ENCODE data around the gene ALDH3B2. TPM values are rescaled to one million over a fixed set of nuclear protein-coding genes. Genes with fewer than 3 reads are reported as not detected.

The ALDH3B2 gene
- total RNA-seq, 1 donor from 2014 or later, result 3.1 TPM

DNA sequence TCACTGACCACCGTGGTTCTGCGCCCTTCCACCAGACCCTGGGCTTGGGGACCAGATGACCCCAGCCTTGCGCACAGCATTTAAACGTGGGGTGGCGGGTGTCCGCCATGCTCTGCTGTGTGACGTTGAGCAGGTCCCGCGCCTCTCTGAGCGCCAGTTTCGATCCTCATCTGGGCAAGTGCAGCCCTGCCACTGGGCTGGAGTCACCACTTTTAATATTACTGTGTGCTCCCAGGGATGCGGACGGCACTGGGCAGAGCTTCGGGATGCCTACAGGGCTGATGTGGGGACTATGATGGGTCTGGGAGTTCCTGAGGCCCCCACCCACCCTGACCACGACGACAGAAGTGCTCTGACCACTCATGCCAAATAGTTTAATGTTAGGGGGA is 43.5 kb downstream of the ALDH3B2 start:
- TF ChIP-seq, protein P1, sequence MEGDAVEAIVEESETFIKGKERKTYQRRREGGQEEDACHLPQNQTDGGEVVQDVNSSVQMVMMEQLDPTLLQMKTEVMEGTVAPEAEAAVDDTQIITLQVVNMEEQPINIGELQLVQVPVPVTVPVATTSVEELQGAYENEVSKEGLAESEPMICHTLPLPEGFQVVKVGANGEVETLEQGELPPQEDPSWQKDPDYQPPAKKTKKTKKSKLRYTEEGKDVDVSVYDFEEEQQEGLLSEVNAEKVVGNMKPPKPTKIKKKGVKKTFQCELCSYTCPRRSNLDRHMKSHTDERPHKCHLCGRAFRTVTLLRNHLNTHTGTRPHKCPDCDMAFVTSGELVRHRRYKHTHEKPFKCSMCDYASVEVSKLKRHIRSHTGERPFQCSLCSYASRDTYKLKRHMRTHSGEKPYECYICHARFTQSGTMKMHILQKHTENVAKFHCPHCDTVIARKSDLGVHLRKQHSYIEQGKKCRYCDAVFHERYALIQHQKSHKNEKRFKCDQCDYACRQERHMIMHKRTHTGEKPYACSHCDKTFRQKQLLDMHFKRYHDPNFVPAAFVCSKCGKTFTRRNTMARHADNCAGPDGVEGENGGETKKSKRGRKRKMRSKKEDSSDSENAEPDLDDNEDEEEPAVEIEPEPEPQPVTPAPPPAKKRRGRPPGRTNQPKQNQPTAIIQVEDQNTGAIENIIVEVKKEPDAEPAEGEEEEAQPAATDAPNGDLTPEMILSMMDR (IDR thresholded peaks at IDR 0.05; ENCODE audit: unreplicated experiment), result peak; percentile 30
- Mint-ChIP-seq H3K36me3 (peaks cover 12% of the 10 kb centered on the region), H3K27me3 (ENCODE audit: low read depth) (no peaks in the 10 kb centered on the region), H3K4me3 (peak overlapping the region; percentile 80), H3K9me3 (no peaks in the 10 kb centered on the region), H3K27ac (peak overlapping the region; percentile 85), H3K4me1 (peaks cover 8% of the 10 kb centered on the region)
- DNase-seq (ENCODE audit: low spot score in 2 of 2, unreplicated experiment in 2 of 2), result no peak

DNA sequence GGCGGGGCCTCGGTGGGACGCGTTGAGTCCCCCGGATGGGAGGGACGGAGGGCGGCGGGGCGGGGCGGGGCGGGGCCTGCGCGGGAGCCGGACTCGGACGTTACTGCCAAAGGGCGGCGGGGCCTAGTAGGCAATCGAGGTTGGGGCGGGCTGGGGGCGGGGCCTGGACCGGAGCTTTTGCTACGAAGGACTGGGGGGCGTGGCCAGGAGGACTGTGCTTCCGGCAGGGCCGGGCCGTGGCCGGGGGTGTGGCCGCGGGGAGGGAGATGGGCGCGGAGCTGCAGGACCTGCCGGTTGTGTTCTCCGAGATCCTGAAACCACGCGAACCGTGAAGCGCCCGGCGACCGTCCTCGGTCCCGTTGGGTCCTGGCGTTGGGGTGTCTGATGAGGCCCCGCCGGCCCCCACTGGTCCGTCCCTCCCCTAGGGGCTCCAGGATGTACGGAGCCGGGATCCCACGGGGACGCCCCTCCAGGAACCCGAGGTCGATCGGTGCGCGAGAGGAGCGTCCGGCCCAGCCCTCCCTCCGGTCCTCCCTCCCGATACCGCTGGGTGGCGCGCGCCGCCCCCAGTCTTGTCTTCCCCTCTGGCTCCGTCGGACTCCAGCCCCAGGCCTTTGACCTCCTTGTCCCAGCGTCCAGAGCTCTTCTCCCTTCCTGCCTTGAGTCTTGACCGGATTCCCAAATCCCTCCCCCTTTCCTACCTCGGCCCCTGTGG is 44.0 kb downstream of the ALDH3B2 start:
- peak overlapping the region; percentile 80 for H3K4me3 Mint-ChIP-seq
- TF ChIP-seq, protein P1 (IDR thresholded peaks at IDR 0.05; ENCODE audit: unreplicated experiment), result peak; percentile 81
- no peaks in the 10 kb centered on the region for H3K9me3 Mint-ChIP-seq
- no peaks in the 10 kb centered on the region for H3K27me3 Mint-ChIP-seq (ENCODE audit: low read depth)
- H3K27ac Mint-ChIP-seq, result peak overlapping the region; percentile 85
- peaks cover 12% of the 10 kb centered on the region for H3K36me3 Mint-ChIP-seq
- H3K4me1 Mint-ChIP-seq, result peaks cover 8% of the 10 kb centered on the region
- DNase-seq (ENCODE audit: low spot score in 2 of 2, unreplicated experiment in 2 of 2), result peak; percentile 97 to 99

DNA sequence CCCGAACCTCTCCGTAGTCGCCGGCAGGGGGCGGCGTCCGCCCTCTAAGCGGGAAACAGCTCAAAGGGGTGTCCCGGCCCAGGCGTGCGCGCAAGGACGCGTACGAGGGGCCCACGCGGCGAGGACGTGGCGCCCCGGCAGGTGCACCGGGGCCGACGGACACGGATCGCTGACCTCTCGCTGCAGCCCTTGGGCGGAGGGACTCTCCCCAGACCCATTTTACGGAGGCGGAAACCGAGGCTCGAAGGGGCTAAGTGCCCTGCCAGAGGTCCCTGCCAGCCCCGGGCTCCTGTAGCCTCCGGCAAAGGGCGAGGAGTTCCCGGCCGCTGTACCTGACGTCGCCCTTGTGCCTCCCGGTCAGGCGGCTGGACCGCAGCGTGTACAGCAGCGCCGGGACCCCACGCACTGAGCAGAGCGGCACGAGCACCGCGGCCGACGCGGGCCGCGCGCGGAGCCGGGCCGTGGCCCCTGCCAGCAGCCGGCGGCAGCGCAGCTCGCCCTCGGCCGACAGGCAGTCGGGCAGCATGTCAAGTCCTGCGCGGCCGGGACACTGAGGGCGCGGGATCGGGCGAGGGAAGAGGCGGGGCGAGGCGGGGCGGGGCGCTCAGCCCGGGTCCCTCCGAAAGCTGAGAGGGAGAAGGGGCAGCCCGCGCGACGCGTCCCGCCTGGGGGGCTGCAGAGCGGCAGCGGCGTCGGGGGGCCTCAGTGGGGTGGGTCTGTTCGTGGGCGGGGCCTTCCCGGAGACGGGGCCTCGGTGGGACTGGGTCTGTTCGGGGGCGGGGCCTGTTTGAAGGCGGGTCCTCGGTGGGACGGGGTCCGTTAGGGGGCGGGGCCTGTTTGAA is 44.8 kb downstream of the ALDH3B2 start, which contains the start of gene NUDT8:
Gene NUDT8 (minus strand): TSS at position 552 of the 842 bp plus-strand sequence. CDS start 26 bp downstream, at position 526.
- Mint-ChIP-seq H3K27ac (peak within 1 kb of the TSS; percentile 85), H3K4me3 (peak within 1 kb of the TSS; percentile 80), H3K4me1 (peaks cover 8% of the 10 kb centered on the region), H3K9me3 (no peaks in the 10 kb centered on the region), H3K36me3 (peaks cover 14% of the 10 kb centered on the region), H3K27me3 (ENCODE audit: low read depth) (no peaks in the 10 kb centered on the region)
- TF ChIP-seq, protein P1 (IDR thresholded peaks at IDR 0.05; ENCODE audit: unreplicated experiment), result peak; percentile 97
- peak; percentile 68 to 98 for DNase-seq (ENCODE audit: low spot score in 2 of 2, unreplicated experiment in 2 of 2)

DNA sequence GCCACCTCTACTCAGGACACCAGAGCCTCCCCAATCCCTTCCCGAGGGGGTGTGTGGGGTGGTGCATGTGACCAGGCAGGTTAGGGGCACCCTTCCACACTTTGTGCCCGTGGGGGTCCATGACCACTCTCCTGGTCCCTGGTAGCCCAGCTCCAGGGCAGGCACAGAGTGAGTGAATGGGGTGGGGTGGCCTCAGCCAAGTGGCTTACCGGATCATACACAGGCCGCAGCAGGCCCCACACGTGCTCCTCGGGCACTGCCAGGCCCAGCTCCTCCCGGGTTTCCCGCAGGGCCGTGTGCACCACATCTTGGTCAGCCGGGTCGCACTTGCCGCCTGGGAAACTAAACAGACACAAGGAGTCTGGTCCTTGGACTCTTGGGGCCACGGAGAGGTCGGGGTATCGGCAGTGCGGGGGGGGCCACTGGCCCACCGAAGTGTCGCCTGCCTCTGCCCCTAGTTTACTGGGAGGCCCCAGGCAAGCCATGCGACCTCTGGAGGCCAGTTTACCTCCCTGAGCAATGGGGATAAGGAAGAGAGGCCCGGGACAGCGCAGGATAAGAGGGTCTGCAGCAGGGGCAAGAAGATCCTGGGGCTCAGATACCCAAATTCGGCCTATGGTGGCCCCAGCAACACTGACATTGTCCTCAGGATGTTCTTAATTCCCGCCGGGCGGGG is 45.6 kb downstream of the ALDH3B2 start:
- H3K27me3 Mint-ChIP-seq (ENCODE audit: low read depth), result no peaks in the 10 kb centered on the region
- no peak overlapping the region for H3K27ac Mint-ChIP-seq
- TF ChIP-seq, protein P1 (IDR thresholded peaks at IDR 0.05; ENCODE audit: unreplicated experiment), result no peak

DNA sequence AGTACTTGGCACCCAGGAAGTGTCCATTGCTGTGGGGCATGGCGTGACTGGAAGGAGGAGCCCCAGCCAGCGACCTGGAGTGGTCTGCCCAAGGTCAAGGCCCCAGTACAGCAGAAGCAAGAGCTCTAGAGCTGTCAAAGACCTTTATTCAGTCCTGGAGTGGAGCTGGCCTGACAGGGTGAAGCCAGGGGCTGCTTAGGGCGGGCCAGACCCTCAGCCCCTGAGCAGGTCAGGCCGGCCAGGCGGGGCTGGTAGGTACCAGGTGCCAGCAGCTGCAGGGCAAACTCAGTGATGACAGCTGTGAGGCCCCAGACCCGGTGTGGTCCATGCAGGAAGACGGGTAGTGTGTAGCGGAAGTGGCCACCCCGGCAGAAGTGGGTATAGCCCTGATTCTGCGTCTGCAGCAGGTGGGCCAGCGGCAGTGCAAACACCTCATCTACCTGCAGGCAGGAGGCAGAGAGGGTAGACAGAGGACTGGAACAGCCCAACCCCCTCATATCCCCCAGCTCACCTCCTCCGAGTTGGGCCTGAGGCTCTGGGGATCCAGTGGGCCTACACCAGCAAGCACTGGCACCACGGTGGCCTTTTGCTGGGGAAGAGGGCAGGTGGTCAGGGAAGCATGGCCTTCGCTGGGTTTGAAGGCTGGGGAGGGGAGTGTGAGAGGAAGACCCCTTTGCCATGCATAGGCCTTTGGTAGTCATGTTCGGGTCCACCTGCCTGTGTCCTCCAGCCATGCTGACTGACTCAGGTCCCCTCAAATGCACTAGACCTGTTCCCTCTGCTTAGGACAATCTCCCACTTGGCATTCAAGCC is 46.4 kb downstream of the ALDH3B2 start:
- no peak overlapping the region for H3K4me3 Mint-ChIP-seq
- H3K27ac Mint-ChIP-seq, result no peak overlapping the region
- no peaks in the 10 kb centered on the region for H3K27me3 Mint-ChIP-seq (ENCODE audit: low read depth)
- TF ChIP-seq, protein P1 (IDR thresholded peaks at IDR 0.05; ENCODE audit: unreplicated experiment), result no peak
- H3K9me3 Mint-ChIP-seq, result no peaks in the 10 kb centered on the region
- H3K4me1 Mint-ChIP-seq, result peaks cover 8% of the 10 kb centered on the region
- peak in 1 of 2 experiments; percentile 13 for DNase-seq (ENCODE audit: low spot score in 2 of 2, unreplicated experiment in 2 of 2)
- H3K36me3 Mint-ChIP-seq, result peaks cover 14% of the 10 kb centered on the region

More for the DNA sequence above, 45.6 kb downstream of the ALDH3B2 start:
- peaks cover 14% of the 10 kb centered on the region for H3K36me3 Mint-ChIP-seq
- H3K4me3 Mint-ChIP-seq, result peak overlapping the region; percentile 43
- DNase-seq (ENCODE audit: low spot score in 2 of 2, unreplicated experiment in 2 of 2), result peak in 1 of 2 experiments; percentile 20
- peaks cover 8% of the 10 kb centered on the region for H3K4me1 Mint-ChIP-seq
- no peaks in the 10 kb centered on the region for H3K9me3 Mint-ChIP-seq

Measured in mesothelial cell of epicardium (in vitro differentiated cells).